Measurements from ENCODE around the gene ARSG. TPM values are rescaled to one million over a fixed set of nuclear protein-coding genes. Genes with fewer than 3 reads are reported as not detected.
"Not testable (repeated sequence)": the region's sequence is repeated elsewhere in the genome, so short reads cannot be mapped to it uniquely, and the experiment has no call there.

The ARSG gene
- polyA plus RNA-seq, 1 donor from 2014 or later = 16.9 TPM

- TF ChIP-seq RAD21 (conservative IDR thresholded peaks at IDR 0.05) (no peak), EZH2 (IDR thresholded peaks at IDR 0.05; ENCODE audit: borderline replicate concordance, insufficient read depth, low read length, poor library complexity, severe bottlenecking) (no peak), MXI1 (conservative IDR thresholded peaks at IDR 0.05; ENCODE audit: poor library complexity, severe bottlenecking) (no peak), POLR2AphosphoS5 (IDR thresholded peaks at IDR 0.05) (no peak), TAF1 (IDR thresholded peaks at IDR 0.05; ENCODE audit: low read depth) (no peak)
- no peak overlapping the region for H3K27ac ChIP-seq (ENCODE audit: low read length)
Measured at GRCh38 chr17:68257934-68258333, 33.4 kb upstream of the ARSG start.

GRCh38 chr17:68258890-68259647 lies 32.2 kb upstream of the ARSG start:
- H3K4me2 ChIP-seq (ENCODE audit: low read length); H4K20me1 ChIP-seq (ENCODE audit: insufficient read depth): not testable (repeated sequence)

More at GRCh38 chr17:68257934-68258333, 33.4 kb upstream of the ARSG start:
- Histone ChIP-seq H3F3A (ENCODE audit: insufficient read depth, low read length, poor library complexity, severe bottlenecking) (no peaks in the 10 kb centered on the region), H3K9me2 (ENCODE audit: insufficient read depth, low read length) (no peaks in the 10 kb centered on the region), H2AFZ (ENCODE audit: low read depth, low read length) (no peak overlapping the region), H3K79me2 (replicated peaks; ENCODE audit: insufficient read depth, low read length) (no peaks in the 10 kb centered on the region), H3K36me3 (ENCODE audit: insufficient read depth, low read length) (no peaks in the 10 kb centered on the region), H4K20me1 (ENCODE audit: insufficient read depth) (no peaks in the 10 kb centered on the region), H3K9me3 (ENCODE audit: low read length) (no peaks in the 10 kb centered on the region), H3K4me3 (ENCODE audit: low read length) (no peak overlapping the region), H3K27me3 (ENCODE audit: insufficient read depth, low read depth, low read length) (no peaks in the 10 kb centered on the region), H3K9ac (ENCODE audit: low read length) (no peak overlapping the region), H3K4me2 (ENCODE audit: low read length) (no peak overlapping the region)

DNA sequence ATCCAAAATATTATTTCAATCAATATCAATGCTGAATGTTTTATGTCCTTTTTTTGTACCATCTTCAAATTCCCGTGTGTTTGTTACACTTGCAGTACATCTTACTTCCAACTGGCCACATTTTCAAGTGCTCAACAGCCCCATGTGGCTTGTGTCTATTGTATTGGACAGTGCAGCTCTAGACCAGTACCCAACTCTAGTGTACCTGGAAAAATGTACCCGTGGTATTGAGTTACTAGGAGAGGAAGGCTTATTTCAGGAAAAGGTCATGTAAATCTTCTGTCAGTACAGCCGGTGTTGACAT lies 31.7 kb upstream of the ARSG start:
- H4K20me1 ChIP-seq (ENCODE audit: insufficient read depth); H3F3A ChIP-seq (ENCODE audit: insufficient read depth, low read length, poor library complexity, severe bottlenecking); H2AFZ ChIP-seq (ENCODE audit: low read depth, low read length); H3K36me3 ChIP-seq (ENCODE audit: insufficient read depth, low read length); H3K9me2 ChIP-seq (ENCODE audit: insufficient read depth, low read length); H3K79me2 ChIP-seq (replicated peaks; ENCODE audit: insufficient read depth, low read length); H3K27ac ChIP-seq (ENCODE audit: low read length); H3K9ac ChIP-seq (ENCODE audit: low read length); H3K4me3 ChIP-seq (ENCODE audit: low read length); H3K27me3 ChIP-seq (ENCODE audit: insufficient read depth, low read depth, low read length); H3K4me2 ChIP-seq (ENCODE audit: low read length); H3K9me3 ChIP-seq (ENCODE audit: low read length): not testable (repeated sequence)

More at GRCh38 chr17:68258890-68259647, 32.2 kb upstream of the ARSG start:
- H3K27me3 ChIP-seq (ENCODE audit: insufficient read depth, low read depth, low read length); H3K4me3 ChIP-seq (ENCODE audit: low read length); H2AFZ ChIP-seq (ENCODE audit: low read depth, low read length); H3K27ac ChIP-seq (ENCODE audit: low read length); H3K36me3 ChIP-seq (ENCODE audit: insufficient read depth, low read length); H3K9me3 ChIP-seq (ENCODE audit: low read length); H3K79me2 ChIP-seq (replicated peaks; ENCODE audit: insufficient read depth, low read length); H3F3A ChIP-seq (ENCODE audit: insufficient read depth, low read length, poor library complexity, severe bottlenecking); H3K9me2 ChIP-seq (ENCODE audit: insufficient read depth, low read length); H3K9ac ChIP-seq (ENCODE audit: low read length): not testable (repeated sequence)

GRCh38 chr17:68260051-68260762 lies 31.1 kb upstream of the ARSG start:
- Histone ChIP-seq H3K27ac (ENCODE audit: low read length) (no peak overlapping the region), H3F3A (ENCODE audit: insufficient read depth, low read length, poor library complexity, severe bottlenecking) (no peaks in the 10 kb centered on the region), H4K20me1 (ENCODE audit: insufficient read depth) (no peaks in the 10 kb centered on the region)

DNA sequence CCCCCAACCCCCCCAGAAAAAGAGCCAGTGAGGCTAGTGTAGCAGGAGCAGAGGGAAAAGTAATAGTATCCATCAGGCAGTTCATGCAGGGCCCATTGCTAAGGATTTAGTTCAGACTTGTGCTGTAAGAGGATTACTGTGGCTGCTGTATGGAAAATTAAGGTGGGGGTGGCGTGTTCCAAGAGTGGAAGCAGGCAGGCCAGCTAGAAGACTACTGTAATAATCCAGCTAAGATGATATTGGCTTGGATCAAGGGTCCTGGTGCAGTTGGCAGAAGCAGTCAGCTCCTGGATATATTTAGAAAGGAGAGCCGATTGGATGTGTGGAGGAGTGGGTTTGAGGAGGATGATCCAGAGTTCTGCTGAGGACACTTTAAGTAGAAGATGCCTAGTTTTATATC lies 28.8 kb upstream of the ARSG start:
- not testable (repeated sequence) for H3K9me3 ChIP-seq (ENCODE audit: low read length); H3K27ac ChIP-seq (ENCODE audit: low read length); H3K9me2 ChIP-seq (ENCODE audit: insufficient read depth, low read length); H3K9ac ChIP-seq (ENCODE audit: low read length); H2AFZ ChIP-seq (ENCODE audit: low read depth, low read length); H3K36me3 ChIP-seq (ENCODE audit: insufficient read depth, low read length); H3K79me2 ChIP-seq (replicated peaks; ENCODE audit: insufficient read depth, low read length); H3K4me2 ChIP-seq (ENCODE audit: low read length); H3F3A ChIP-seq (ENCODE audit: insufficient read depth, low read length, poor library complexity, severe bottlenecking); H4K20me1 ChIP-seq (ENCODE audit: insufficient read depth); H3K4me3 ChIP-seq (ENCODE audit: low read length); H3K27me3 ChIP-seq (ENCODE audit: insufficient read depth, low read depth, low read length)

More at GRCh38 chr17:68260051-68260762, 31.1 kb upstream of the ARSG start:
- no peaks in the 10 kb centered on the region for H3K9me2 ChIP-seq (ENCODE audit: insufficient read depth, low read length)
- no peaks in the 10 kb centered on the region for H3K9me3 ChIP-seq (ENCODE audit: low read length)
- no peaks in the 10 kb centered on the region for H3K79me2 ChIP-seq (replicated peaks; ENCODE audit: insufficient read depth, low read length)
- no peak overlapping the region for H3K9ac ChIP-seq (ENCODE audit: low read length)
- no peak overlapping the region for H3K4me2 ChIP-seq (ENCODE audit: low read length)
- H3K36me3 ChIP-seq (ENCODE audit: insufficient read depth, low read length) = no peaks in the 10 kb centered on the region
- no peak overlapping the region for H3K4me3 ChIP-seq (ENCODE audit: low read length)
- no peak overlapping the region for H2AFZ ChIP-seq (ENCODE audit: low read depth, low read length)
- no peaks in the 10 kb centered on the region for H3K27me3 ChIP-seq (ENCODE audit: insufficient read depth, low read depth, low read length)
- TF ChIP-seq, protein P1, sequence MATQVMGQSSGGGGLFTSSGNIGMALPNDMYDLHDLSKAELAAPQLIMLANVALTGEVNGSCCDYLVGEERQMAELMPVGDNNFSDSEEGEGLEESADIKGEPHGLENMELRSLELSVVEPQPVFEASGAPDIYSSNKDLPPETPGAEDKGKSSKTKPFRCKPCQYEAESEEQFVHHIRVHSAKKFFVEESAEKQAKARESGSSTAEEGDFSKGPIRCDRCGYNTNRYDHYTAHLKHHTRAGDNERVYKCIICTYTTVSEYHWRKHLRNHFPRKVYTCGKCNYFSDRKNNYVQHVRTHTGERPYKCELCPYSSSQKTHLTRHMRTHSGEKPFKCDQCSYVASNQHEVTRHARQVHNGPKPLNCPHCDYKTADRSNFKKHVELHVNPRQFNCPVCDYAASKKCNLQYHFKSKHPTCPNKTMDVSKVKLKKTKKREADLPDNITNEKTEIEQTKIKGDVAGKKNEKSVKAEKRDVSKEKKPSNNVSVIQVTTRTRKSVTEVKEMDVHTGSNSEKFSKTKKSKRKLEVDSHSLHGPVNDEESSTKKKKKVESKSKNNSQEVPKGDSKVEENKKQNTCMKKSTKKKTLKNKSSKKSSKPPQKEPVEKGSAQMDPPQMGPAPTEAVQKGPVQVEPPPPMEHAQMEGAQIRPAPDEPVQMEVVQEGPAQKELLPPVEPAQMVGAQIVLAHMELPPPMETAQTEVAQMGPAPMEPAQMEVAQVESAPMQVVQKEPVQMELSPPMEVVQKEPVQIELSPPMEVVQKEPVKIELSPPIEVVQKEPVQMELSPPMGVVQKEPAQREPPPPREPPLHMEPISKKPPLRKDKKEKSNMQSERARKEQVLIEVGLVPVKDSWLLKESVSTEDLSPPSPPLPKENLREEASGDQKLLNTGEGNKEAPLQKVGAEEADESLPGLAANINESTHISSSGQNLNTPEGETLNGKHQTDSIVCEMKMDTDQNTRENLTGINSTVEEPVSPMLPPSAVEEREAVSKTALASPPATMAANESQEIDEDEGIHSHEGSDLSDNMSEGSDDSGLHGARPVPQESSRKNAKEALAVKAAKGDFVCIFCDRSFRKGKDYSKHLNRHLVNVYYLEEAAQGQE (IDR thresholded peaks at IDR 0.05; ENCODE audit: borderline replicate concordance) = no peak
- no peak for TF ChIP-seq POLR2AphosphoS5 (IDR thresholded peaks at IDR 0.05)
- no peak for TF ChIP-seq RAD21 (conservative IDR thresholded peaks at IDR 0.05)
- no peak for TF ChIP-seq MXI1 (conservative IDR thresholded peaks at IDR 0.05; ENCODE audit: poor library complexity, severe bottlenecking)
- TF ChIP-seq EZH2 (IDR thresholded peaks at IDR 0.05; ENCODE audit: borderline replicate concordance, insufficient read depth, low read length, poor library complexity, severe bottlenecking) = no peak
